Astrocyte of the hippocampus (primary cell): Measurements from ENCODE around the gene ZNF106.

Experiments
- DNase-seq: peaks from one replicate; pipeline ENCODE4 v3.0.0; 2011; ENCODE audit warnings: low read depth, low spot score

ZNF106 gene

GRCh38 chr15:42474827-42475226 lies 16.1 kb downstream of the ZNF106 start:
- no peak for DNase-seq

DNA sequence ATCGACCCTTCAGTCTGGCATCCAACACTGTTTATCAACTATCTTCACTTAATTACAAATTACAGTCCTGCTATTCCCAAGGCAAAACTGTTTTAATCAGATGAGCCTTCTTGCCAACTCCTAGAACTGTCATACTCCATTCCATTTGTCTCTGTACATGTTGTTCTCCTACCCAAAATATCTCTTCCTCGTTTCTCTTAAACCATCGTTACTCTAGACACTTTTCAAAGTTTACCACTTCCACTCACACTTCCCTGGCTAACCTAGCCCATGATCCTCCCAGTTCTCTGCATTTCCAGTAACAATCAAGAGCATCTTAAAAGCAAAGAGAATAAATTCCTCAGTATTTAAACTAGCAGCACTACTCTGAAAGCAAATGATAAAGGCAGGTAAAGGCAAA lies 19.9 kb downstream of the ZNF106 start:
- DNase-seq: no peak

DNA sequence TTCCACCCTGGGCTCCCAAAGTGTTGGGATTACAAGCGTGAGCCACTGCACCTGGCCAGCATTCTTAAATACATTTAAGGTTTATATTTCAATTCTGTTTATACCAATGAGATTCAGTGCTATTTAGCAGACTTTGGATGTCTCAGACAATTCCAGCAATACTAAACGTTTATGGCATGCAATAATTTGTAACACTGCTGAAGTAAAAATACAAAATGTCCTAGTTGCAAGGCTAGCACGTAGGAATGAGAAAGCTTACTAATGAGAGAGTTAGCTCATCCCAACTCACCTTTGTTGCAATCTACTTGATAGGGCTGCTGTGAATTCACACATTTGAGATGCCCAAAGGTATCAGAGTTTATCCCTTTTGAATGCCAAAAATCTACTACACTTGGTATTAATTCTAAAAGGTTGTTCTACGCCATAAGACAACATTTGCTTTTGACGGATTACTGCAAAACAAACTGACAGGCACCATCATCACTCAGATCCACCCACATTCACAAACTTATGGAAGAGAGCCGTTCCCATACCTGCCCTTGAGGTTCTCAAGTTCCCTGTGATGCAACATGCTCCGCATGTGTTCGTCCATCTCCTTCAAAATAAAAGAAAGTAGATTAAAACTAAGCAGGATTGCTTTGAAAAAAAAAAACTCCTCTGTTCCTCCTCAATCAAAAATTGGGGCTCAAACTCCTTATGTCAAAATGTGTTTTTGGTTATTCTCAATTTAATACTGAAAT lies 25.3 kb downstream of the ZNF106 start:
- DNase-seq: no peak

- no peak for DNase-seq
These were observed 29.7 kb downstream of the ZNF106 start for GRCh38 chr15:42461261-42461660.

GRCh38 chr15:42457445-42458442 lies 33.2 kb downstream of the ZNF106 start:
- DNase-seq: peak; percentile 96

DNA sequence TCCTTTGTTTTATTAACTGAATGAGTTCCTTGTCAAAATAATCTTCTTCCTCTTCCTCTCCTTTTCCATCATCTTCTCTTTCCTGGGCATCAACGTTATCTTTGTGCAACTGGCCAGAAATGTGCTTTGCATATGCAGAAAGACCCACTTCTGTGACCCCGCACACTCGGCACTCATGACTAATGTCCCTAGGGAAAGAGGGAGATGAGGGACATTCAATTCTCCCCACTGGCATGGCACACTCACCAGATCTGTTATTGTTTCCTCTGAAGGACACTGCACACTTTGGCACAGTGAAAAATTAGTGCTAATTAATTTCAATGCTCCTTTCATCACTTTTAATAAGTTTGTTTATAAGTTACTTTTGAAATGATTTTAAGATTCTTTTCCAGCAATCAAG lies 34.0 kb downstream of the ZNF106 start:
- DNase-seq: peak; percentile 29

DNA sequence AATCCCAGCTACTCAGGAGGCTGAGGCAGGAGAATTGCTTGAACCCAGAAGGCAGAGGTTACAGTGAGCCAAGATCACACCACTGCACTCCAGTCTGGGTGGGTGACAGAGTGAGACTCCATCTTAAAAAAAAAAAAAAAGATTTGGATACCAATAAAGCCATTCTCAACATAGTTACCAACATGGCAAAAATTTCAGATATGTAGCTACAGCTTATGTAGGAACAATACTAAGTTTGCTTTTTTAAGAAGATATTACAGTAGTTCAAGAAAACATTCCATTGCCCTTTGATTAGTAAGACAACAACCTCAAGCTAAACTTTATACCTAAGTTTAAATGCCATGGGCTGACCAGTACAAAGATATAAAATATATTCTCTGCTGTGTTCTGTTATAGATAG lies 34.4 kb downstream of the ZNF106 start:
- peak; percentile 6 for DNase-seq

- peak; percentile 6 for DNase-seq
These were observed 37.1 kb downstream of the ZNF106 start for GRCh38 chr15:42453826-42454225.

DNA sequence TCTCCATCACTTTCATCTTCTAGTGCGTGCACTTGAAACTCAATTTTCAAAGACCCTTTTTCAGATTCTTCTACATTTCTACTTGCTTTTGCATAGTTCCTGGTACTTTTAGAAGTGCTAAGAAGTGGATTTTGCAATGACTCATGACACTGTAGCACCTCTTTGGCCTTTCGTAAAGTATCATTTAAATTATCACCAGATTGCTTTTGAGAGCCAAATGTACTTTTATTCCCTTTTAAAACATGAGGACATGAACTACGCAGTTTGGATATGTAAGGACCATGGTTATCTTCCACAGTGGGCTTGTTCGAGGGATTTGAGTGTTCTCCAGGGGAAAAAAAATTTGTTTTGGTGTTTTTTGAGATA lies 40.5 kb downstream of the ZNF106 start:
- DNase-seq: no peak

DNA sequence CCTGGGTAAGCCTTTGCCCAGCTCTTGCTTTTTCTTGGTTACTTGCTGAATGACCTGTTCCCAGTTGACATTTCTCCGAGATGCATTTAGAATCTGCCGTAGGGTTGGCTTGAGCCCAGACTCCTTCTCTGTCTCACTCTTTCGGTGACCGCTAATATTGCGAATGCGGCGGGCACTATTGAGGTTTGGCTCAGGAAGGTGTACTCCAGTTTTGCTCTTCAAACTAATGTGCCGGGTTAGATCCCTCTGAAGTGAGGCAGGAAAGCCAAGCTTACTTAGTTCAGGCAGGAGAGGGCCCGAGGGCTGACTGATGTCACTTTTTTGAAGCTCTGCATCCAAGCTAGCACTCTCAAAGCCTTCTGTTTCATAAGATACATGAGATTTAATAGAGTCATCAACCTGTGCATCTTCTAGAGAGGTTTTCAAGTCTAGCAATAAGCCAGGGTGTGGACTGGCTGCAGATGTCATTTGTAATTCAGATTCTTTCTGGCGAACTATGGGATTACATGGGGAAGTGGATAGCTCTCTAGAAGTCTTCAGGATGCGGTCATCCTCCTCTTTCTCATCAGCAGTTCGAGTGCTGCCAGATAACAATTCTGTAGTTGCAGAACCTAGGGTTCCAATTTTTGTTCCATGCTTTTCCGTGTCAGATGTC lies 41.0 kb downstream of the ZNF106 start:
- DNase-seq: no peak

DNA sequence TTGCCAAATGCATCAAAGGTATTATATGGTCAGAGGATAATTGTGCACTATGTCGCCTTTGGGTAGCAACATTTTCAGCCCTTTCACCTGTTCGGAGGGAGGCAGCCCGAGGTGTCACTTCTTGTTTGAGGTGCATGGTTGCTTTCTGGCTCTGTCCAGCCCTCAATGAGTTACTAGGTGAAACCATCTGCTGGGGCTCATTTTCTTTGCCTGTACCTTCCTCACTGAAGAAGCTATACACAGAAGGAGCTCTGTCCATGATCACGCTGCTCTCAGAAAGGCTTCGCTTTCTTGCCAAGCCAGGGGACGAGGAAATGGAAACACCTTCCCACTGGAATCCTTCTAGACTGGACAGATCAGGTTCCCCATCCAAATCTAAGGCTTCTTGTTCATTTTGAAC lies 42.7 kb downstream of the ZNF106 start:
- no peak for DNase-seq

DNA sequence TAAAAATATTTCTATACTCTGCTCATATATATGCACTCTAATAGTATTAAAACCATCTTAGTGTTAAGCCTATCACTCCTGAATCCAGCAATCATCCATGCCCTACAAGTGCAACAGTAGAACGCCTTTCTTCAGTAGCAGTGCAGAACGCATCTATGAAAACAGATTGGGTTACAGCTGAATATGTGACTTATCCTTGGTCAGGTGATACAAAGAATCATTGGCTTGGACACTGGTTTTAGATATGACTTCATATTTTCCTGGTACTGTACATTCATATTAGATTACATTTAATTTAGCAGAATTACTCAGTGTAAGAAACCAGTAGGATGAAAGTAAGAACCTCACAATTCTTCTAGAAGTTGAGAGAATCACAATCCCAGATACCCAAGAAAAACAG lies 43.3 kb downstream of the ZNF106 start:
- DNase-seq: no peak

DNA sequence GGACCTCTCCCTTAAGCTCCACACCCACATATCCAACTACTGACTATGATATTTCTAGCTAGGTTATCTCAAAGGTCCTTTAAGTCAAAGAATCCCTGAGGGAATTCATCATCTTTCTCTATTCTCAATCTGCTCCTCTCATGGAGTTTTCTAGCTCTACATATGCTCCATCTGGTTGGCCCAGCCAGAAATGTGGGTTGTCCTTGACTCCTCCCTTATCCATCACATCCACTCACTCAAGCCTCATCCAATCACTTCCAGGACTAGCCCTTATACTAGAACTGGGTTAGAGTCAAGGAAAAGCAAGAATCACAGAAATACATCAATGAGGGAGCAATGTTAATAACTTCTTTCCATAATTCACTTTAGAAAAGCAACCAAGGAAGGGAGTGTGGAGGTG lies 45.4 kb downstream of the ZNF106 start:
- no peak for DNase-seq

- DNase-seq: peak; percentile 10
These were observed 46.4 kb downstream of the ZNF106 start for GRCh38 chr15:42444415-42445063.

DNA sequence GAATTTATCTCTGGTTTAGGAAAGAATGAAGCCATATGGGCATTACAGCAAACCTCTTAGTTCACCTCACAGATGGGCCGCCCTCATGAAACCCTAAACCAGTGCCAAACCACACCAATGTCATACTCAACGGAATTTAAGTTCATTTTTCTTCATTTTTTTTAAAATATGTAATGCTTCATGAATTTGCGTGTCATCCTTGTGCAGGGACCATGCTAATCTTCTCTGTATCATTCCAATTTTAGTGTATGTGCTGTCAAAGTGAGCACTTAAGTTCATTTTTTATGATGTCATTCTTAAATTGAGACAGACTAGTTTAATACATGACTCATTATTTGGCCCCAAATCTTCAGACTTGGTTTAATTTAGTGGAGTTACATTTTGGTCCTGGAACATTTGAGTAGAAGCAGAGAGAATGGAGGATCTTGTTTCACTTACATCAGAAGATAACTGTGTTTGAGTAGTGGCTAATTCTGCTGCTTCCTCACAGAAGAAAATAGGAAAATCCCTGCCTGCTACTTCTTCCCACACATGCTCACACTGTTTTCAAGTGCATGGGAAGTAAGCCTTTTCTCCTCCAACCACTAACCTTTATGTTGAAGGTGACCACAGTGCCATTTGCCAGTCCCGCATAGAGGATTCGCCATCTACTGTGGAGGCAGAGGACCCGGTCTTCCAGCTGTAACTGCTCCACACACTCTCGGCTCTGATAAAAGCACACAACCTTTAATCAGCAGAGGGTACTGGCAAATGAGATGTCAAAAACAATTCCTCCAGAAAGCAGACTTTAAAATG lies 63.3 kb downstream of the ZNF106 start:
- DNase-seq: peak; percentile 50

DNA sequence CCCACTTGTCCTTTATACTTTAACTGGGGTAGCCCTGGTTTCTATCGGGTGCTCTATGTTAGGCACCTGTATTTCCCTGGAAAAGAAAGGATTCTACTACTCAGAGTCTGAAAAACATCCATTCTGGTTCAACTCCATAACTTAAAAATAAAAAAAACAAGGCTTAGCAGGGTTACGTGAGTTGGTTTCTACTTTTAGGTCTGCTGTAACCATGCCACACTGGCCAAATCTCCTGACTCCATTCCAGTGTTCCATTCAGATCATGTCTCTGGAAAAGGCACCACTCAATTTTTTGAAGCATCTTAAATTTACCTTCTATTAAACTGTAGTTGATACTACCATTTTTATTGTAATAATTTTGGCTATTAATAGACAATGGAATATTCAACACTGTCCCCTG lies 69.6 kb downstream of the ZNF106 start:
- no peak for DNase-seq

DNA sequence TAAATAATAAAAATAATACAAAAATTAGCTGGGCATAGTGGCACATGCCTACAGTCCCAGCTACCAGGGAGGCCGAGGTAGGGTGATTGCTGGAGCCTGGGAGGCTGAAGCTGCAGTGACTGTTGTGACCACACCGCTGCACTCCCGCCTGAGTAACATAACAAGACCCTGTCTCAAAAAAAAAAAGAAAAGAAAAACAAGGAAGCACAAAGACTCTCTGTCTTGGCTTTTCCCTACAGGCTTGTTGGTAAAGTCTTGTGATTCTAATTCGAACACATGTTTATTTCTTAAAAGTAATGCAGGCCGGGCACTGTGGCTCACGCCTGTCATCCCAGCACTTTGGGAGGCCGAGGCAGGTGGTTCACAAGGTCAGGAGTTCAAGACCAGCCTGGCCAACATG lies 71.6 kb downstream of the ZNF106 start:
- DNase-seq: no peak

DNA sequence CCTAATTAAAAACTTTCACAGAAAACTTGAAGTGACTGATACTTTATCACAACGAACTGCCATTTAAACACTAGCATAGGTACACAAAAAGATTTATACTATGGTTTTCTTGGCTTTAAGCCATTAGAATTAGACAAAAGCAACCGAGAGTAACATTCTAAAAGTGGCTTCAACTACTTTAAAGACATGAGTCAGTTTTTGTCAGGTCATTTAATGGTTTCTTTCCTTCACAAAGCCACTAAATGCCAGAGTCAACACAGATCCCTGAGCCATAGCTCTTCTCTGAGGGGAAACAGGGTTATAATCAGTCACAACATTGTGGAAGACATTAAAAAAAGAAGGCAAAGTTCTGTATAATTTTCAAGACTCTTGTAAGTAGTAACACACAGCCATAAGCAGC lies 77.0 kb downstream of the ZNF106 start:
- peak; percentile 49 for DNase-seq

- DNase-seq: no peak
These were observed 79.1 kb downstream of the ZNF106 start for GRCh38 chr15:42411884-42412283.

- DNase-seq: no peak
These were observed 81.9 kb downstream of the ZNF106 start for GRCh38 chr15:42409011-42409410.

DNA sequence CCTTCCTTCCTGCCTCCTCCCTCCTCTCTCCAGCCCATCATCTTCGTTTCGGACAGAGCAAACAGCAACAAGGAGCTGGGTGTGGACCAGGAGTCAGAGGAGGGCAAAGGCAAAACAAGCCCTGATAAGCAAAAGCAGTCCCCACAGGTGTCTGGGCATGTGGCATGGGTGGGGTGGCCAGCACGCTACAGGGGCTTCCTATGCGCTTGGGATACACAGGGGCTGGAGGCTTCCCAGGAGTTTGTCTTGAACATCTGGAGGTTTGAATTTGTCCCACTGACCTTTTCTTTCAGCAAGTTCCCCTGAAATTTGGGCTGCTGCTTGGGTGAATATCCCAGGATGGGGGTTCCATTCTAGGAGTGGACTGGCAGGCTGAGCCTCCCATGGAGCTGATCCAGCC lies 82.8 kb downstream of the ZNF106 start:
- DNase-seq: no peak
